PC-9 (cell line): ENCODE measurements around the gene KRTAP9-8.

ENCODE experiments used
- EZH2 ChIP-seq: fragments of 200-600 bp; sonication (generic); IDR thresholded peaks from 2 replicates; pipeline ENCODE4 v1.8.0; 2017; ENCODE audit warnings: antibody characterized with exemption, low read depth
- TF ChIP-seq, protein P1 (sequence below): fragments of 200-600 bp; sonication (generic); conservative IDR thresholded peaks from 2 replicates; pipeline ENCODE4 v1.6.1; 2017; ENCODE audit warnings: mixed run types, antibody characterized with exemption, mild to moderate bottlenecking, moderate library complexity

- TF ChIP-seq, protein P1, sequence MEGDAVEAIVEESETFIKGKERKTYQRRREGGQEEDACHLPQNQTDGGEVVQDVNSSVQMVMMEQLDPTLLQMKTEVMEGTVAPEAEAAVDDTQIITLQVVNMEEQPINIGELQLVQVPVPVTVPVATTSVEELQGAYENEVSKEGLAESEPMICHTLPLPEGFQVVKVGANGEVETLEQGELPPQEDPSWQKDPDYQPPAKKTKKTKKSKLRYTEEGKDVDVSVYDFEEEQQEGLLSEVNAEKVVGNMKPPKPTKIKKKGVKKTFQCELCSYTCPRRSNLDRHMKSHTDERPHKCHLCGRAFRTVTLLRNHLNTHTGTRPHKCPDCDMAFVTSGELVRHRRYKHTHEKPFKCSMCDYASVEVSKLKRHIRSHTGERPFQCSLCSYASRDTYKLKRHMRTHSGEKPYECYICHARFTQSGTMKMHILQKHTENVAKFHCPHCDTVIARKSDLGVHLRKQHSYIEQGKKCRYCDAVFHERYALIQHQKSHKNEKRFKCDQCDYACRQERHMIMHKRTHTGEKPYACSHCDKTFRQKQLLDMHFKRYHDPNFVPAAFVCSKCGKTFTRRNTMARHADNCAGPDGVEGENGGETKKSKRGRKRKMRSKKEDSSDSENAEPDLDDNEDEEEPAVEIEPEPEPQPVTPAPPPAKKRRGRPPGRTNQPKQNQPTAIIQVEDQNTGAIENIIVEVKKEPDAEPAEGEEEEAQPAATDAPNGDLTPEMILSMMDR = no peak
- no peak for TF ChIP-seq EZH2
These were observed 20.6 kb downstream of the KRTAP9-8 start for GRCh38 chr17:41258406-41258805.
